ENCODE data around the gene ABCB8.
"Not testable (repeated sequence)": the region's sequence is repeated elsewhere in the genome, so short reads cannot be mapped to it uniquely, and the experiment has no call there.

ABCB8 gene

GRCh38 chr7:151014950-151015349 is 13.3 kb upstream of the ABCB8 start:
- no peak for DNase-seq (ENCODE audit: low read depth)

- no peak for DNase-seq (ENCODE audit: low read depth)
These were observed 12.3 kb upstream of the ABCB8 start for GRCh38 chr7:151015967-151016366.

- DNase-seq (ENCODE audit: low read depth), result no peak
These were observed 11.7 kb upstream of the ABCB8 start for GRCh38 chr7:151016505-151016904.

- DNase-seq (ENCODE audit: low read depth), result no peak
These were observed 11.3 kb upstream of the ABCB8 start for GRCh38 chr7:151016942-151017341.

GRCh38 chr7:151017370-151017952 is 10.8 kb upstream of the ABCB8 start:
- no peak for DNase-seq (ENCODE audit: low read depth)

GRCh38 chr7:151017953-151018420 is 10.3 kb upstream of the ABCB8 start:
- DNase-seq (ENCODE audit: low read depth), result no peak

- no peak for DNase-seq (ENCODE audit: low read depth)
These were observed 9.7 kb upstream of the ABCB8 start for GRCh38 chr7:151018421-151019129.

- no peak for DNase-seq (ENCODE audit: low read depth)
These were observed 9.2 kb upstream of the ABCB8 start for GRCh38 chr7:151019130-151019447.

- no peak for DNase-seq (ENCODE audit: low read depth)
These were observed 8.0 kb upstream of the ABCB8 start for GRCh38 chr7:151020231-151020630.

- no peak for DNase-seq (ENCODE audit: low read depth)
These were observed 5.0 kb upstream of the ABCB8 start for GRCh38 chr7:151023232-151023631.

- no peak for DNase-seq (ENCODE audit: low read depth)
These were observed 3.7 kb upstream of the ABCB8 start, which contains the start of gene ATG9B for GRCh38 chr7:151024435-151025056. Gene ATG9B, minus strand, starts transcription at chr7:151024494. Its CDS starts 71 bp downstream, at chr7:151024423.

- DNase-seq (ENCODE audit: low read depth), result no peak
These were observed 2.2 kb upstream of the ABCB8 start for GRCh38 chr7:151025924-151026671.

- DNase-seq (ENCODE audit: low read depth), result not testable (repeated sequence)
These were observed 1.2 kb upstream of the ABCB8 start for GRCh38 chr7:151026771-151027727.

- not testable (repeated sequence) for DNase-seq (ENCODE audit: low read depth)
These were observed 521 bp upstream of the ABCB8 start for GRCh38 chr7:151027728-151028130.

- DNase-seq (ENCODE audit: low read depth), result no peak
These were observed 775 bp downstream of the ABCB8 start for GRCh38 chr7:151028948-151029501.

- no peak for DNase-seq (ENCODE audit: low read depth)
These were observed 2.8 kb downstream of the ABCB8 start for GRCh38 chr7:151031011-151031410.

- no peak for DNase-seq (ENCODE audit: low read depth)
These were observed 5.0 kb downstream of the ABCB8 start for GRCh38 chr7:151032936-151033863.

- no peak for DNase-seq (ENCODE audit: low read depth)
These were observed 5.6 kb downstream of the ABCB8 start for GRCh38 chr7:151033864-151034249.

GRCh38 chr7:151034312-151035025 is 6.2 kb downstream of the ABCB8 start:
- DNase-seq (ENCODE audit: low read depth), result no peak

Data from non-pigmented ciliary epithelial cell (primary cell).